ENCODE measurements around the gene ZNF784. TPM values are rescaled to one million over a fixed set of nuclear protein-coding genes. Genes with fewer than 3 reads are reported as not detected.

Gene ZNF784
- total and polyA plus RNA-seq, 2 of the 8 experiments (the other 6 are each of a cell fraction or from before 2014, with no cell fraction given): 6.5 to 8.0 TPM

DNA sequence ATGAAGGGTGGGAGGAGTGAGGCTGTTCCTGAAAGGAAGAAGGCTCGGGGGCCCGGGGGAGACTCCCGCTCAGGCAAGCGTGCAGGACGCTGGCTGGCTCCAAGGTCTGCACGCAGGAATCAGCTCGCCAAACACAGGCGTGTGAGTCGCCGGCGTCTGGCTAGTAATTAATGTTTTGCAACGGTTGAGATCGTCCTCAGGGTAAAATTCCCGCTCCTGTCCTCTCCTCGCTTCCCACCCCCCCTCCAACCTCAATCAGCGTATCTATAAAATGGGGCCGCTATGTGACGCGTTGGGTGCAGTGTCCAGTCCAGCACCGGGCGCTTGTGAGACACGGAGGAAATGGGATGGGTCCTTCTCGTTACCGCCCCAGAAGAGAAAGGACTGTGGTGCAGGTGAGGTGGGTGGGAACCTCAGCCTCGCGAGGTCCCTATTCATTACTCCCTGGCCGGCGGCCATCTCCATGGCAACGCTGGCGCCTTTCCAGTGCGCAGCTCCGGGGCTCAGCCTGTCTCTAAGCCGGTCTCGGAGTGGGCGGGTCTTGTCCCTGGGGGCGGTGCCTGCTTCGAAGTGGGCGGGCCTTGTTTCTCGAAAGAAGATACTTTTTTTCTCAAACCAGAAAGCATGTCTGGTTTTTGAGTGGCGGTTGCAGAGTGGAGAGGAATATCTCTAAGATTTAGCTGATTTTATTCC is 37.2 kb downstream of the ZNF784 start:
- H2BK120ac ChIP-seq (replicated peaks; ENCODE audit: low read depth, low read length): no peak overlapping the region
- H3K79me1 ChIP-seq (ENCODE audit: low read depth, low read length): no peaks in the 10 kb centered on the region
- no peaks in the 10 kb centered on the region for H3K36me3 ChIP-seq (ENCODE audit: control insufficient read depth in 2 of 4, insufficient read depth in 4 of 4, low read length in 3 of 4)
- H3K4ac ChIP-seq (replicated peaks; ENCODE audit: insufficient read length, low read depth, low read length): no peak overlapping the region
- no peak overlapping the region for H2BK12ac ChIP-seq (ENCODE audit: low read depth, low read length)
- H4K91ac ChIP-seq (replicated peaks; ENCODE audit: insufficient read length, low read length): no peak overlapping the region
- ChIA-PET CTCF (ENCODE audit: partially characterized antibody) (interaction anchor here (0.9 to 1.4 kb wide), 3 partner anchors 12 to 46 kb away, joined by 3 to 4 read pairs (median 3); partner anchors contain the start of genes FIZ1 and ZNF524), POLR2A (ENCODE audit: partially characterized antibody) (interaction anchor here (1.4 to 5.5 kb wide), 5 partner anchors 11 to 52 kb away, joined by 3 to 42 read pairs (median 6); partner anchors contain the start of genes FIZ1 and ZNF524)
- FAIRE-seq (peak; percentile 92), DNase-seq (ENCODE audit: low read depth in 1 of 2, low spot score in 2 of 2) (peak; percentile 84 to 99)
- no peak overlapping the region for H3K23ac ChIP-seq (ENCODE audit: insufficient read length)
- no peaks in the 10 kb centered on the region for H3K79me2 ChIP-seq (ENCODE audit: control insufficient read depth in 1 of 2, insufficient read depth in 2 of 2, low read length in 2 of 2)
- no peak overlapping the region for H4K5ac ChIP-seq (ENCODE audit: insufficient read length, low read depth, low read length)
- no peaks in the 10 kb centered on the region for H3K9me3 ChIP-seq (ENCODE audit: insufficient read depth in 2 of 2, low read depth in 1 of 2, low read length in 1 of 2)
- no peak overlapping the region for H2BK20ac ChIP-seq (ENCODE audit: low read length)
- no peak overlapping the region for H3K27ac ChIP-seq (ENCODE audit: low read depth, low read length)
- no peak overlapping the region for H2AK5ac ChIP-seq (ENCODE audit: low read depth, low read length)
- H3K18ac ChIP-seq (ENCODE audit: extremely low read depth, low read length): peak overlapping the region; percentile 60
- H3K14ac ChIP-seq (ENCODE audit: insufficient read length): no peak overlapping the region
- no peak overlapping the region for H2BK5ac ChIP-seq (ENCODE audit: low read depth, low read length)
- H3K4me2 ChIP-seq (ENCODE audit: insufficient read depth in 1 of 2, low read depth in 2 of 2, low read length in 2 of 2): peak overlapping the region; percentile 73 to 74
- 0 out of 2 replicates have a peak overlapping the region, but pooled peaks have one; percentile 59 for H2AFZ ChIP-seq (ENCODE audit: low read length)
- 3% methylated on average over 40 of the region's 40 CpGs; no CpG with 5 or more reads in 1 of the 2 experiments for WGBS, 2 experiments (ENCODE audit: extremely low coverage in 1 of 2, insufficient coverage in 1 of 2, insufficient read length in 1 of 2, insufficient replicate concordance in 2 of 2, low coverage in 1 of 2, low lambda C conversion rate in 2 of 2, missing lambda C conversion rate in 1 of 2)
- peaks cover 11% of the 10 kb centered on the region for H3K23me2 ChIP-seq (ENCODE audit: low read depth, low read length)
- H3K4me1 ChIP-seq (replicated peaks in 1 of 4; ENCODE audit: control insufficient read depth in 3 of 4, insufficient read depth in 4 of 4, low read length in 3 of 4): peaks cover 0 to 8% (median 5%) of the 10 kb centered on the region in 4 experiments; a peak in 6 of 7 replicates
- H2BK15ac ChIP-seq (ENCODE audit: low read length): no peak overlapping the region
- H3K27me3 ChIP-seq (replicated peaks in 1 of 4; ENCODE audit: control insufficient read depth in 3 of 4, extremely low read depth in 1 of 4, insufficient read depth in 3 of 4, low read length in 3 of 4): no peaks in the 10 kb centered on the region; a peak in 1 of 7 replicates
- H3K56ac ChIP-seq (replicated peaks; ENCODE audit: insufficient read length, low read depth, low read length): no peak overlapping the region
- H3K4me3 ChIP-seq (ENCODE audit: extremely low read depth in 1 of 4, insufficient read depth in 2 of 4, low read depth in 3 of 4, low read length in 4 of 4): peak overlapping the region; percentile 43 to 61 (median 50)
- 0 out of 7 replicates have a peak overlapping the region, but pooled peaks of 2 of the 4 experiments have one; percentile 8 to 20 for H3K9ac ChIP-seq (replicated peaks in 1 of 4; ENCODE audit: extremely low read depth in 1 of 4, low read depth in 3 of 4, low read length in 3 of 4)
- no peak overlapping the region for H4K8ac ChIP-seq (ENCODE audit: extremely low read depth, insufficient read depth, low read length)
- H4K20me1 ChIP-seq (replicated peaks in 1 of 2; ENCODE audit: control insufficient read depth in 1 of 2, insufficient read depth in 2 of 2, low read length in 2 of 2): no peaks in the 10 kb centered on the region
- TF ChIP-seq SIN3A (conservative IDR thresholded peaks at IDR 0.05 in 1 of 2, IDR thresholded peaks at IDR 0.05 in 1 of 2; ENCODE audit: low read depth in 1 of 2, low read length in 2 of 2): peak; percentile 52 to 71; a peak in 2 of 4 replicates
- no peak for TF ChIP-seq CBX5 (IDR thresholded peaks at IDR 0.05; ENCODE audit: low read depth, low read length)
- TF ChIP-seq KDM4A (IDR thresholded peaks at IDR 0.05; ENCODE audit: low read depth, low read length, severe bottlenecking): peak; percentile 44
- TF ChIP-seq CHD1 (IDR thresholded peaks at IDR 0.05; ENCODE audit: low read depth, low read length): no peak
- TF ChIP-seq PHF8 (conservative IDR thresholded peaks at IDR 0.05; ENCODE audit: low read depth, low read length): no peak
- TF ChIP-seq CTBP2 (IDR thresholded peaks at IDR 0.05; ENCODE audit: borderline replicate concordance, insufficient read depth, insufficient read length, low read length): no peak
- no peak for TF ChIP-seq SP4 (IDR thresholded peaks at IDR 0.05; ENCODE audit: low read length)
- TF ChIP-seq CBX8 (IDR thresholded peaks at IDR 0.05; ENCODE audit: borderline replicate concordance, low read depth, low read length): no peak
- no peak for TF ChIP-seq POLR2AphosphoS5 (IDR thresholded peaks at IDR 0.05; ENCODE audit: low read depth, low read length)
- TF ChIP-seq BRCA1 (IDR thresholded peaks at IDR 0.05; ENCODE audit: low read depth, low read length): no peak
- TF ChIP-seq CEBPB (IDR thresholded peaks at IDR 0.05; ENCODE audit: low read depth, low read length): no peak
- TF ChIP-seq TAF7 (optimal IDR thresholded peaks at IDR 0.05; ENCODE audit: borderline replicate concordance, low read depth, low read length): no peak
